OCI-LY1 (cell line): ENCODE measurements around the gene N4BP3.
"Not testable (repeated sequence)": the region's sequence is repeated elsewhere in the genome, so short reads cannot be mapped to it uniquely, and the experiment has no call there.

ENCODE experiments used
- H2AFZ ChIP-seq: fragments of 200-600 bp; sonication (generic), shearing (Covaris generic); 2 replicates; pipeline ENCODE4 v1.6.0; 2014; ENCODE audit warnings: antibody characterized with exemption, mild to moderate bottlenecking, low read length
- H3F3A ChIP-seq: fragments of 200-600 bp; sonication (generic), shearing (Covaris generic); 2 replicates; pipeline ENCODE4 v1.6.0; 2014; ENCODE audit warnings: mild to moderate bottlenecking, antibody characterized with exemption, low read length, moderate library complexity; ENCODE audit not compliant: insufficient read depth
- H3K27ac ChIP-seq: fragments of 200-600 bp; sonication (generic); 2 replicates; pipeline ENCODE4 v1.5.1; 2014; ENCODE audit warnings: low read length, mixed run types, mild to moderate bottlenecking, low read depth; ENCODE audit not compliant: poor library complexity, severe bottlenecking
- H3K27me3 ChIP-seq: fragments of 200-600 bp; sonication (generic); 2 replicates; pipeline ENCODE4 v1.6.0; 2014; ENCODE audit warnings: antibody characterized with exemption, mild to moderate bottlenecking, low read length, moderate library complexity; ENCODE audit not compliant: insufficient read depth
- H3K36me3 ChIP-seq: fragments of 200-600 bp; sonication (generic); 2 replicates; pipeline ENCODE4 v1.6.1; 2014; ENCODE audit warnings: mild to moderate bottlenecking, antibody characterized with exemption, low read length, moderate library complexity, mixed read lengths; ENCODE audit not compliant: insufficient read depth
- H3K4me1 ChIP-seq: fragments of 200-600 bp; sonication (generic); 2 replicates; pipeline ENCODE4 v1.5.1; 2014; ENCODE audit warnings: mild to moderate bottlenecking, low read length, moderate library complexity; ENCODE audit not compliant: insufficient read depth, severe bottlenecking
- H3K4me2 ChIP-seq: fragments of 200-600 bp; sonication (generic), shearing (Covaris generic); 2 replicates; pipeline ENCODE4 v1.6.1; 2014; ENCODE audit warnings: low read length
- H3K4me3 ChIP-seq: fragments of 200-600 bp; sonication (generic); 2 replicates; pipeline ENCODE4 v1.5.1; 2014; ENCODE audit warnings: low read length, low read depth, mild to moderate bottlenecking, mixed read lengths; ENCODE audit not compliant: poor library complexity, severe bottlenecking
- H3K79me2 ChIP-seq: fragments of 200-600 bp; shearing (Covaris generic); 2 replicates; pipeline ENCODE4 v1.6.1; 2016; ENCODE audit warnings: mixed run types, low read length, mixed read lengths; ENCODE audit not compliant: insufficient read depth
- H3K9ac ChIP-seq: fragments of 200-600 bp; sonication (generic), shearing (Covaris generic); 2 replicates; pipeline ENCODE4 v1.6.1; 2014; ENCODE audit warnings: mild to moderate bottlenecking, low read length, mixed read lengths
- H3K9me2 ChIP-seq: fragments of 200-600 bp; sonication (generic), shearing (Covaris generic); 2 replicates; pipeline ENCODE4 v1.6.1; 2014; ENCODE audit warnings: low read depth, mild to moderate bottlenecking, low read length, mixed read lengths
- H3K9me3 ChIP-seq: fragments of 200-600 bp; shearing (Covaris generic); 2 replicates; pipeline ENCODE4 v1.6.1; 2014; ENCODE audit warnings: low read length, mixed read lengths
- H4K20me1 ChIP-seq: fragments of 200-600 bp; sonication (generic), shearing (Covaris generic); 2 replicates; pipeline ENCODE4 v1.6.0; 2016; ENCODE audit warnings: mild to moderate bottlenecking, low read length; ENCODE audit not compliant: insufficient read depth
- CTCF ChIP-seq: fragments of 200-600 bp; sonication (generic), shearing (Covaris generic); IDR thresholded peaks from 2 replicates; pipeline ENCODE4 v1.5.1; 2017; ENCODE audit warnings: mild to moderate bottlenecking, antibody characterized with exemption, low read length, moderate library complexity, mixed read lengths
- EZH2 ChIP-seq: fragments of 200-600 bp; sonication (generic), shearing (Covaris generic); IDR thresholded peaks from 2 replicates; pipeline ENCODE4 v1.8.0; 2017; ENCODE audit warnings: borderline replicate concordance, mixed run types, mild to moderate bottlenecking, antibody characterized with exemption, low read length, moderate library complexity, mixed read lengths

N4BP3 gene

DNA sequence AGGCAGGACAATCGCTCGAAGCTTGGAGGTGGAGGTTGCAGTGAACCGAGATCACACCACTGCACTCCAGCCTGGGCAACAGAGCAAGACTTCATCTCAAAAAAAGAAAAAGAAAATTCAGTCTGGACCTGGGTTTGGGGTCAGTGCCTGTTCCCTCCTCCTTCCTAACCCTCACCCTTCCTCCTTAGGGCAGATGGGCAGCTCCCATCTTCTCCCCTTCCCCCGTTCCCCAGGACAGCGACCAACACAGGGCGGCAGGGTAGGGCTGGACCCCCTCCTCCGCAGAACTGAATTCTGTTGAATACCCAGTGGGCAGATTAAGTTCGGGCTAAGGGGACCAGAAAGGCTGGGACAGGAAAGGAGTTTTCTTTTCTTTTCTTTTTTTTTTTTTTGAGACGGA lies 16.0 kb downstream of the N4BP3 start:
- Histone ChIP-seq H3F3A (no peaks in the 10 kb centered on the region), H3K4me1 (peaks cover 17% of the 10 kb centered on the region), H3K4me3 (no peak overlapping the region), H3K79me2 (peaks cover 10% of the 10 kb centered on the region; the same call in 1 of the 2 replicates), H2AFZ (no peak overlapping the region), H3K36me3 (peaks cover 11% of the 10 kb centered on the region; the same call in 1 of the 2 replicates), H3K9me2 (no peaks in the 10 kb centered on the region), H4K20me1 (no peaks in the 10 kb centered on the region), H3K27me3 (no peaks in the 10 kb centered on the region), H3K4me2 (no peak overlapping the region), H3K9me3 (no peaks in the 10 kb centered on the region), H3K27ac (no peak overlapping the region), H3K9ac (no peak overlapping the region)
- TF ChIP-seq EZH2 (no peak), CTCF (no peak)

- Histone ChIP-seq H3K4me1 (peaks cover 17% of the 10 kb centered on the region), H3K27ac (peak overlapping the region; percentile 61), H3K36me3 (peaks cover 18% of the 10 kb centered on the region; the same call in 1 of the 2 replicates), H3K4me3 (peak overlapping the region; percentile 90), H3K9ac (peak overlapping the region; percentile 97), H3K4me2 (peak overlapping the region; percentile 78), H3K79me2 (peaks cover 12% of the 10 kb centered on the region)
- H3F3A ChIP-seq, H3K9me3 ChIP-seq, H4K20me1 ChIP-seq, H2AFZ ChIP-seq, H3K27me3 ChIP-seq, H3K9me2 ChIP-seq: not testable (repeated sequence)
Measured at GRCh38 chr5:178130234-178130575, 16.9 kb downstream of the N4BP3 start.

DNA sequence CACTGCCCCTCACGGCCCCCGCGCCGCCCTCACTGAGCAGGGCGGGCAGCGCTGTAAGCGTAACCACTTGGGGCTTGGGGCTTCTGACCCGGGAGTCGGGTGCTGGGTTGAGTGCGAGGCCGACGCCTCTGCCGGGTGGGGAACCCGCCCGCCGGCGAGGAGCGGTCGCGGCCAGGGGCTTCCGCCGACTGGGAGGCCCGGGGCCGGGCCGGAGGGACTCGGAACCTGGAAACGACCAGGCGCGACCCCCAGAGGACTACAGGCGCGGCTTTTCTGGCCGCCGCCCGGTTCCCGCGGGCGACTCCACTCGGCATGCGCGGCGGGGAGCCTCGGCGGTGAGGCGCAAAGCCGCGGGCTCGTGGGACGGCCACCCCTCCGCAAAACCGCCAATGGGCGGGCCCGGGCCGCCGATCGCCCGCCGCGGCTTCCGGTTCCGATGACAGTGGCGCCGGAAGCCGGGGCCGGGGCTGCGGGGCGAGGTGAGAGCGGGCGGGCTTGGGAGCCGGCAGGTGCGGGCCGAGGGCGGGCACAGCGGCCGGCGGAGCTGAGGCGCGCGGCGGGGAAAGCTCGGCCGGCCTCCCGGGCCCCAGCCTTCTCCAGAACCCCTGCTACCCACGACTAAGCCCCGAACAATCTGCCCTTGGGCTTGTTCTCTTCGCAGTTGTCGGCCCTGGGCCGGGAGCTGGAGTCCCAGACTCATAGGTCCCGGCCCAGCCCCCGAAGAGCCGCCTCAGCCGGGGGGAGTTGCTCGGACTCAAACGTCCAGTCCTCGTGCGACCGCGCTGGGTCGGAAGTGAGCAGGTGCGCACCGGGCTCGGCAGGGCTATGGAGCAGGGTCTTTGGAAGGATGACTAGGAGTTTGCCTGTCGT lies 17.5 kb downstream of the N4BP3 start, which contains the start of gene RMND5B:
Gene RMND5B, plus strand, starts transcription at position 439 of the 870 bp plus-strand sequence. CDS start 7,106 bp downstream, outside the sequence.
- Histone ChIP-seq H3K27me3 (no peaks in the 10 kb centered on the region), H4K20me1 (no peaks in the 10 kb centered on the region), H3K4me2 (peak within 1 kb of the TSS; percentile 78), H3K9ac (peak within 1 kb of the TSS; percentile 97), H3K9me3 (no peaks in the 10 kb centered on the region), H3K36me3 (peaks cover 24% of the 10 kb centered on the region; the same call in 1 of the 2 replicates), H3K9me2 (no peaks in the 10 kb centered on the region), H2AFZ (no peak within 1 kb of the TSS), H3K4me3 (peak within 1 kb of the TSS; percentile 90), H3K27ac (peak within 1 kb of the TSS; percentile 83), H3K79me2 (peaks cover 16% of the 10 kb centered on the region), H3K4me1 (peaks cover 17% of the 10 kb centered on the region), H3F3A (no peaks in the 10 kb centered on the region)
- no peak for TF ChIP-seq EZH2
- TF ChIP-seq CTCF, result no peak
